H1 (cell line): ENCODE measurements around the gene KRTAP10-4. TPM values are rescaled to one million over a fixed set of nuclear protein-coding genes. Genes with fewer than 3 reads are reported as not detected.
A peak's percentile ranks its signal among the peaks of the same experiment; 100 is the strongest.
"Not testable (repeated sequence)": the region's sequence is repeated elsewhere in the genome, so short reads cannot be mapped to it uniquely, and the experiment has no call there.

Experiments used
- CTCF ChIA-PET: fragments of 300-600 bp; sonication (Branson Sonifier 250); formaldehyde crosslinking; loops from one replicate; lab custom pipeline; 2021; ENCODE audit not compliant: partially characterized antibody; lab: Charles Lee
- POLR2A ChIA-PET: fragments of 300-600 bp; sonication (Branson Sonifier 250); formaldehyde crosslinking; loops from one replicate; lab custom pipeline; 2021; ENCODE audit warnings: inconsistent platforms; ENCODE audit not compliant: partially characterized antibody; lab: Charles Lee
- DNase-seq, 2 experiments: peaks; one replicate each; pipeline versions ENCODE4 v3.0.0 to v3.0.0-alpha.2; 2010 to 2022; ENCODE audit warnings: low spot score in 2 of 2, low read depth in 1 of 2, mixed read lengths in 1 of 2
- FAIRE-seq: peaks from 2 replicates; lab custom pipeline; 2011; peaks lifted over from hg19 to GRCh38; lab: Jason Lieb, UNC
- H2AFZ ChIP-seq: 2 replicates; pipeline ENCODE4 v1.8.1; 2012; ENCODE audit warnings: low read length, inconsistent platforms
- H2AK5ac ChIP-seq: 2 replicates; pipeline ENCODE4 v1.6.1; 2013; ENCODE audit warnings: low read depth, low read length
- H2BK120ac ChIP-seq: replicated peaks from 2 replicates; pipeline ENCODE3; 2013; ENCODE audit warnings: low read depth, low read length, inconsistent platforms
- H2BK12ac ChIP-seq: 2 replicates; pipeline ENCODE4 v1.6.1; 2013; ENCODE audit warnings: low read depth, low read length
- H2BK15ac ChIP-seq: 2 replicates; pipeline ENCODE4 v1.6.1; 2013; ENCODE audit warnings: low read length
- H2BK20ac ChIP-seq: 2 replicates; pipeline ENCODE4 v1.6.1; 2013; ENCODE audit warnings: low read length
- H2BK5ac ChIP-seq: 2 replicates; pipeline ENCODE4 v1.6.1; 2013; ENCODE audit warnings: low read depth, low read length
- H3K14ac ChIP-seq: 2 replicates; pipeline ENCODE4 v1.6.1; 2013; ENCODE audit warnings: inconsistent platforms; ENCODE audit not compliant: insufficient read length
- H3K18ac ChIP-seq: 2 replicates; pipeline ENCODE4 v1.6.1; 2013; ENCODE audit warnings: low read length; ENCODE audit errors: extremely low read depth
- H3K23ac ChIP-seq: 2 replicates; pipeline ENCODE4 v1.6.1; 2013; ENCODE audit warnings: inconsistent platforms; ENCODE audit not compliant: insufficient read length
- H3K23me2 ChIP-seq: 2 replicates; pipeline ENCODE4 v1.6.1; 2013; ENCODE audit warnings: low read depth, low read length
- H3K27ac ChIP-seq: 2 replicates; pipeline ENCODE4 v1.6.1; 2011; ENCODE audit warnings: low read depth, low read length, inconsistent platforms
- H3K27me3 ChIP-seq, 4 experiments: replicated peaks in 1 of 4; 1 replicate in 1 of 4; 2 replicates in 3 of 4; pipeline versions ENCODE4 v1.6.1 to v1.8.1; 2011 to 2013; ENCODE audit warnings: low read length in 3 of 4, mild to moderate bottlenecking in 3 of 4, inconsistent platforms in 2 of 4, mixed read lengths in 2 of 4, moderate library complexity in 1 of 4; ENCODE audit not compliant: control insufficient read depth in 3 of 4, insufficient read depth in 3 of 4; ENCODE audit errors: extremely low read depth in 1 of 4
- H3K36me3 ChIP-seq, 4 experiments: 2 replicates each; pipeline versions ENCODE4 v1.6.1 to v1.8.1; 2011 to 2013; ENCODE audit warnings: mild to moderate bottlenecking in 4 of 4, low read length in 3 of 4, moderate library complexity in 2 of 4, control low read depth in 1 of 4, inconsistent platforms in 1 of 4; ENCODE audit not compliant: insufficient read depth in 4 of 4, control insufficient read depth in 2 of 4
- H3K4ac ChIP-seq: replicated peaks from 2 replicates; pipeline ENCODE3; 2013; ENCODE audit warnings: low read length, low read depth, mixed read lengths, inconsistent platforms; ENCODE audit not compliant: insufficient read length
- H3K4me1 ChIP-seq, 4 experiments: replicated peaks in 1 of 4; 1 replicate in 1 of 4; 2 replicates in 3 of 4; pipeline versions ENCODE4 v1.6.1 to v1.8.1; 2011 to 2013; ENCODE audit warnings: low read length in 3 of 4, inconsistent platforms in 2 of 4, mixed read lengths in 1 of 4; ENCODE audit not compliant: insufficient read depth in 4 of 4, control insufficient read depth in 3 of 4
- H3K4me2 ChIP-seq, 2 experiments: 2 replicates each; pipeline versions ENCODE4 v1.6.1 to v1.8.1; 2011 to 2013; ENCODE audit warnings: low read depth in 2 of 2, low read length in 2 of 2, control low read depth in 1 of 2, inconsistent platforms in 1 of 2, mild to moderate bottlenecking in 1 of 2; ENCODE audit not compliant: insufficient read depth in 1 of 2
- H3K4me3 ChIP-seq, 4 experiments: fragments of 200-600, 300-600 bp in 1 of 4; sonication (generic), shearing (Covaris generic), sonication (Bioruptor Twin) in 1 of 4; 2 replicates each; pipeline versions ENCODE4 v1.5.1 to v1.8.1; 2011 to 2016; ENCODE audit warnings: low read length in 4 of 4, low read depth in 3 of 4, control low read depth in 2 of 4, inconsistent platforms in 2 of 4, mild to moderate bottlenecking in 2 of 4, mixed read lengths in 1 of 4, moderate library complexity in 1 of 4; ENCODE audit not compliant: insufficient read depth in 2 of 4; ENCODE audit errors: extremely low read depth in 1 of 4
- H3K56ac ChIP-seq: replicated peaks from 2 replicates; pipeline ENCODE3; 2013; ENCODE audit warnings: low read depth, mild to moderate bottlenecking, mixed read lengths, low read length, inconsistent platforms; ENCODE audit not compliant: insufficient read length
- H3K79me1 ChIP-seq: 2 replicates; pipeline ENCODE4 v1.6.1; 2013; ENCODE audit warnings: low read depth, low read length, control low read depth
- H3K79me2 ChIP-seq, 2 experiments: 2 replicates each; pipeline versions ENCODE4 v1.6.1 to v1.8.1; 2012 to 2013; ENCODE audit warnings: low read length in 2 of 2, mild to moderate bottlenecking in 2 of 2, inconsistent platforms in 1 of 2; ENCODE audit not compliant: insufficient read depth in 2 of 2, control insufficient read depth in 1 of 2
- H3K9ac ChIP-seq, 4 experiments: replicated peaks in 1 of 4; 1 replicate in 1 of 4; 2 replicates in 3 of 4; pipeline versions ENCODE4 v1.6.1 to v1.8.1; 2011 to 2013; ENCODE audit warnings: low read depth in 3 of 4, low read length in 3 of 4, control low read depth in 2 of 4, mild to moderate bottlenecking in 2 of 4, moderate library complexity in 2 of 4, inconsistent platforms in 1 of 4; ENCODE audit errors: extremely low read depth in 1 of 4
- H3K9me3 ChIP-seq, 2 experiments: 2 replicates each; pipeline versions ENCODE4 v1.6.1 to v1.8.1; 2012 to 2013; ENCODE audit warnings: mild to moderate bottlenecking in 2 of 2, moderate library complexity in 2 of 2, control low read depth in 1 of 2, inconsistent platforms in 1 of 2, low read depth in 1 of 2, low read length in 1 of 2, mixed read lengths in 1 of 2; ENCODE audit not compliant: insufficient read depth in 2 of 2
- H4K20me1 ChIP-seq, 2 experiments: replicated peaks in 1 of 2; 2 replicates each; pipeline versions ENCODE3 to v1.8.1; 2011 to 2013; ENCODE audit warnings: inconsistent platforms in 2 of 2, low read length in 2 of 2, mild to moderate bottlenecking in 1 of 2; ENCODE audit not compliant: insufficient read depth in 2 of 2, control insufficient read depth in 1 of 2
- H4K5ac ChIP-seq: 2 replicates; pipeline ENCODE4 v1.6.1; 2013; ENCODE audit warnings: low read length, low read depth, mixed read lengths, inconsistent platforms; ENCODE audit not compliant: insufficient read length
- H4K8ac ChIP-seq: 2 replicates; pipeline ENCODE4 v1.8.0; 2013; ENCODE audit warnings: mild to moderate bottlenecking, moderate library complexity, low read length, inconsistent platforms; ENCODE audit not compliant: insufficient read depth; ENCODE audit errors: extremely low read depth
- H4K91ac ChIP-seq: replicated peaks from 2 replicates; pipeline ENCODE3; 2013; ENCODE audit warnings: low read length, mixed read lengths, inconsistent platforms; ENCODE audit not compliant: insufficient read length
- WGBS, 2 experiments: shearing (Covaris generic) in 1 of 2; methylation state at CpG; one replicate each; pipeline versions ENCODE4 v1.1.6 to v1.1.7; 2013 to 2015; ENCODE audit warnings: low lambda C conversion rate in 2 of 2, mixed read lengths in 2 of 2, inconsistent platforms in 1 of 2, low coverage in 1 of 2, missing lambda C conversion rate in 1 of 2; ENCODE audit not compliant: insufficient replicate concordance in 2 of 2, insufficient coverage in 1 of 2, insufficient read length in 1 of 2; ENCODE audit errors: extremely low coverage in 1 of 2, missing lambda C conversion rate in 1 of 2; 5-methylcytosine and 5-hydroxymethylcytosine counted together
- polyA plus RNA-seq, 7 experiments: library from polyadenylated mRNA; depleted of rRNA in 3 of 7; stranded (reverse) in 5 of 7; unstranded in 2 of 7; fragments of >200 nt in 5 of 7; fragments of 200-250 nt in 2 of 7; gene quantifications; 1 replicate in 5 of 7; 2 replicates in 1 of 7; 4 replicates in 1 of 7; pipeline versions ENCODE4 v1.2.1 to v1.2.3, GENCODE V29; 2011 to 2013; ENCODE audit warnings: missing spikeins in 2 of 7, mixed read lengths in 2 of 7
- total RNA-seq: library from RNA; stranded (reverse); fragmentation: NEBNext Ultra II Directional; extraction: Animal tissue kit (Norgen Biotek cat#: 25700); gene quantifications from 2 replicates; pipeline ENCODE4 v1.2.1, GENCODE V29; 2021

Gene KRTAP10-4
- total and polyA plus RNA-seq, 2 of the 8 experiments (the other 6 are each of a cell fraction or from before 2014, with no cell fraction given): not detected

DNA sequence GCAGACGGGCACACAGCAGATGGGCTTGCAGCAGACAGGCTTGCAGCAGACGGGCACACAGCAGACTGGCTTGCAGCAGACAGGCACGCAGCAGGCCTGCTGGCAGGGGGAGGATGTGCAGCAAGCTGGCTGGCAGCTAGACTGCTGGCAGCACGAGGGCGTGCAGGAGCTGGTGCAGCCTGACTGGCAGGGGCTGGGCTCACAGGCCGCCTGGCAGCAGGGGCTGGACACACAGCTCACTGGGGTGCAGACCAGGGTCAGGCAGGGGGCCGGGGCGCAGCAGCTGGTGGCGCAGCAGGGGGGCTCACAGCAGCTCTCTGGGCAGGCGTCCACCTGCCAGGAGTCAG lies 15.2 kb upstream of the KRTAP10-4 start:
- CTCF ChIA-PET: interaction anchor here (0.8 to 2.0 kb wide), 3 partner anchors 10 to 60 kb away, joined by 3 to 6 read pairs (median 5); no protein-coding TSS in a partner anchor
- POLR2A ChIA-PET: not testable (repeated sequence)

More for the DNA sequence above, 15.2 kb upstream of the KRTAP10-4 start:
- not testable (repeated sequence) for H2AFZ ChIP-seq, H3K79me1 ChIP-seq, H3K23ac ChIP-seq, H4K91ac ChIP-seq, H2AK5ac ChIP-seq, H4K8ac ChIP-seq, H4K20me1 ChIP-seq, H2BK15ac ChIP-seq, H3K36me3 ChIP-seq, H3K9me3 ChIP-seq, H2BK120ac ChIP-seq, H3K18ac ChIP-seq, H3K23me2 ChIP-seq, H3K9ac ChIP-seq, H3K4ac ChIP-seq, FAIRE-seq, H3K4me3 ChIP-seq, H3K14ac ChIP-seq, H3K4me1 ChIP-seq, H4K5ac ChIP-seq, H3K56ac ChIP-seq, H3K79me2 ChIP-seq, H3K27ac ChIP-seq, H2BK20ac ChIP-seq, DNase-seq, H3K27me3 ChIP-seq, H3K4me2 ChIP-seq
- 68% methylated on average over 8 of the region's 10 CpGs; no CpG with 5 or more reads in 1 of the 2 experiments for WGBS, 2 experiments
- Histone ChIP-seq H2BK5ac (0 out of 2 replicates have a peak overlapping the region, but pooled peaks have one; percentile 16), H2BK12ac (peak overlapping the region; percentile 50; the same call in 1 of the 2 replicates)
